Thyroid gland (tissue), 4 donors: ENCODE measurements around the gene AKIRIN1. TPM values are rescaled to one million over a fixed set of nuclear protein-coding genes. Genes with fewer than 3 reads are reported as not detected.

Experiments used
- DNase-seq, 2 donors: peaks; one replicate each; pipeline ENCODE4 v3.0.0-alpha.2; 2019
- H3K27ac ChIP-seq, 3 donors: fragments of 200-600 bp; sonication (generic); 1 replicate in 2 of 3; 2 replicates in 1 of 3; pipeline ENCODE4 v1.5.1; 2016 to 2019; ENCODE audit warnings: mild to moderate bottlenecking in 1 of 3, moderate library complexity in 1 of 3
- H3K27me3 ChIP-seq: fragments of 200-600 bp; sonication (generic); one replicate; pipeline ENCODE4 v1.5.1; 2019
- H3K36me3 ChIP-seq, 2 donors: fragments of 200-600 bp; sonication (generic); one replicate each; pipeline ENCODE4 v1.5.1; 2016 to 2019
- H3K4me1 ChIP-seq, 2 donors: fragments of 200-600 bp; sonication (generic); one replicate each; pipeline ENCODE4 v1.5.1; 2017 to 2019
- H3K4me3 ChIP-seq, 3 donors: fragments of 200-600 bp; sonication (generic); replicated peaks in 1 of 3; 1 replicate in 2 of 3; 2 replicates in 1 of 3; pipeline ENCODE4 v1.5.1; 2016; ENCODE audit warnings: mild to moderate bottlenecking in 1 of 3
- H3K9me3 ChIP-seq: fragments of 200-600 bp; sonication (generic); one replicate; pipeline ENCODE4 v1.5.1; 2017
- CTCF ChIP-seq, 6 experiments: fragments of 200-600 bp in 3 of 6; fragments of 450-650 bp in 3 of 6; sonication (generic) in 3 of 6; IDR thresholded peaks; one replicate each; pipeline ENCODE4 v1.5.1; 2016 to 2019; ENCODE audit warnings: antibody characterized with exemption in 6 of 6, mild to moderate bottlenecking in 2 of 6, inconsistent platforms in 1 of 6, moderate library complexity in 1 of 6
- POLR2A ChIP-seq, 2 donors: fragments of 450-650 bp; IDR thresholded peaks; one replicate each; pipeline ENCODE4 v1.6.1; 2017; ENCODE audit warnings: antibody characterized with exemption in 2 of 2, mild to moderate bottlenecking in 2 of 2, moderate library complexity in 1 of 2
- WGBS, 2 donors: methylation state at CpG; one replicate each; pipeline ENCODE4 v1.1.5; 2017; 5-methylcytosine and 5-hydroxymethylcytosine counted together
- intact Hi-C: fragments of 100-400 bp; cut with DNase I; formaldehyde crosslinking; loops from one replicate; pipeline ENCODE4 v1.15.1; 2023
- total RNA-seq, 4 donors: library from RNA; depleted of rRNA; stranded (reverse); fragments of >200 nt; gene quantifications; one replicate each; pipeline ENCODE4 v1.2.3, GENCODE V29; 2016

AKIRIN1 gene
- total RNA-seq, 4 donors from 2014 or later: 46.8 to 64.6 (median 56.7) TPM

GRCh38 chr1:38991638-38992411, 749 bp downstream of the AKIRIN1 start:
- intact Hi-C loops: loop anchor here (5.0 kb wide), 2 partner anchors 115 to 130 kb away; no protein-coding TSS in a partner anchor
- H3K27ac ChIP-seq: peak overlapping the region; percentile 76 to 90 (median 90)
- 0 to 1% methylated on average over 30 of the region's 30 CpGs for whole genome bisulfite sequencing, 2 donors
- no peaks in the 10 kb centered on the region for H3K27me3 ChIP-seq
- H3K4me3 ChIP-seq: peak overlapping the region; percentile 92 to 99 (median 92)
- peaks cover 21 to 29% of the 10 kb centered on the region in 2 donors for H3K4me1 ChIP-seq
- no peaks in the 10 kb centered on the region for H3K36me3 ChIP-seq
- no peaks in the 10 kb centered on the region for H3K9me3 ChIP-seq
- TF ChIP-seq CTCF (IDR thresholded peaks at IDR 0.05) (no peak), POLR2A (IDR thresholded peaks at IDR 0.05) (no peak)
- DNase-seq: peak; percentile 47 to 62

- H3K4me3 ChIP-seq: peak overlapping the region; percentile 92 to 99 (median 92)
- H3K9me3 ChIP-seq: no peaks in the 10 kb centered on the region
- no peaks in the 10 kb centered on the region for H3K27me3 ChIP-seq
- no peak for DNase-seq
- no peaks in the 10 kb centered on the region for H3K36me3 ChIP-seq
- no peak for TF ChIP-seq POLR2A (IDR thresholded peaks at IDR 0.05)
- TF ChIP-seq CTCF (IDR thresholded peaks at IDR 0.05): no peak
- peaks cover 27 to 37% of the 10 kb centered on the region in 2 donors for H3K4me1 ChIP-seq
- peak overlapping the region in 2 of 3 donors; percentile 90 for H3K27ac ChIP-seq
- intact Hi-C loops: loop anchor here (5.0 kb wide), 2 partner anchors 115 to 130 kb away; no protein-coding TSS in a partner anchor
- 18 to 20% methylated on average over 11 of the region's 11 CpGs for WGBS, 2 donors
Measured at GRCh38 chr1:38992412-38993111, 1.5 kb downstream of the AKIRIN1 start.

GRCh38 chr1:38994196-38994595, 3.1 kb downstream of the AKIRIN1 start:
- H3K4me3 ChIP-seq: no peak overlapping the region
- WGBS, 2 donors: 88 to 91% methylated on average over 5 of the region's 5 CpGs
- H3K27ac ChIP-seq: no peak overlapping the region
- no peak for DNase-seq
- no peak for TF ChIP-seq CTCF (IDR thresholded peaks at IDR 0.05)
- TF ChIP-seq POLR2A (IDR thresholded peaks at IDR 0.05): no peak
- peaks cover 25 to 35% of the 10 kb centered on the region in 2 donors for H3K4me1 ChIP-seq
- H3K36me3 ChIP-seq: no peaks in the 10 kb centered on the region
- intact Hi-C loops: loop anchor here (5.0 kb wide), 2 partner anchors 117 to 132 kb away; no protein-coding TSS in a partner anchor
- H3K27me3 ChIP-seq: no peaks in the 10 kb centered on the region
- H3K9me3 ChIP-seq: no peaks in the 10 kb centered on the region

GRCh38 chr1:38997034-38997900, 6.2 kb downstream of the AKIRIN1 start:
- Histone ChIP-seq H3K27ac (peak overlapping the region in 1 of 3 donors; percentile 10), H3K4me3 (no peak overlapping the region), H3K36me3 (peaks cover 13 to 23% of the 10 kb centered on the region in 2 donors), H3K27me3 (no peaks in the 10 kb centered on the region), H3K9me3 (no peaks in the 10 kb centered on the region), H3K4me1 (peaks cover 11 to 20% of the 10 kb centered on the region in 2 donors)
- DNase-seq: no peak
- intact Hi-C loops: no loop called here
- WGBS, 2 donors: 61 to 62% methylated on average over 4 of the region's 4 CpGs
- TF ChIP-seq CTCF (IDR thresholded peaks at IDR 0.05): no peak
- TF ChIP-seq POLR2A (IDR thresholded peaks at IDR 0.05): no peak
